ENCODE results near the gene GALNT18.

GRCh38 chr11:11252403-11252802 lies 369.4 kb downstream of the GALNT18 start:
- no peak for TF ChIP-seq CTCF (IDR thresholded peaks at IDR 0.05)
- no peak for TF ChIP-seq POLR2A (IDR thresholded peaks at IDR 0.05)
